Fibroblast of lung (primary cell): ENCODE data around the gene DLG2.

Source experiments
- EZH2 ChIP-seq: IDR thresholded peaks from 2 replicates; pipeline ENCODE4 v1.5.1; 2012; ENCODE audit warnings: low read length, control low read depth, mild to moderate bottlenecking; ENCODE audit errors: missing control alignments
- TF ChIP-seq, protein P1 (sequence below), 2 donors: IDR thresholded peaks in 1 of 2; conservative IDR thresholded peaks in 1 of 2; 1 replicate in 1 of 2; 2 replicates in 1 of 2; pipeline ENCODE4 v1.5.1; 2011 to 2012; ENCODE audit warnings: low read length in 2 of 2, control low read depth in 1 of 2, inconsistent platforms in 1 of 2, low read depth in 1 of 2, mild to moderate bottlenecking in 1 of 2

DNA sequence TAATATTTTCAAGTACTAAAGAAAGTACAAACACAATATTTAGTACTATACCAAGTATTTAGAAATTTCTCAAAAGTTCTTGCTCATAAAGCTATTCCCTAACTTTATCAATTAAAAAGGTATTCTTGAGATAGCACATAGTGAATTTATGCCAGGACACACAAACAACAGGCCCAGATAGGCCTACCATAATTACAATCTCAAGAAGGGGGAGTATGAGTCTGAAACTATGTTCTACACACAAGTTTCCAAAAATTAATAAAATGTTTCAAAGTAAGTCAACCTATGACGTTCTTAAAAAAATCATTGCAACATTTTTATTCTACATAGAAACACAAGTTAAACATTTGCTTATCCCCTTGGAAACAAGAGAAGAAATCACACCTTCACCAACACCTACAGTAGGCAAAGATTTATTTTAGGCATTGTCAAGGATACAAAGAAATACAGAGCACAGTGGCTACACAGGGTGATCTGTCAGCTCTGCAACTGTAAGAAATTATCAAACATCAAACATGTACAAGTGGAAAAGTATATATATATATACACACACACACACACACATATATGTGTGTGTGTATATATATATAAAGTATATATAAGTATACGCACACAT is 1497.1 kb downstream of the DLG2 start:
- TF ChIP-seq, protein P1, sequence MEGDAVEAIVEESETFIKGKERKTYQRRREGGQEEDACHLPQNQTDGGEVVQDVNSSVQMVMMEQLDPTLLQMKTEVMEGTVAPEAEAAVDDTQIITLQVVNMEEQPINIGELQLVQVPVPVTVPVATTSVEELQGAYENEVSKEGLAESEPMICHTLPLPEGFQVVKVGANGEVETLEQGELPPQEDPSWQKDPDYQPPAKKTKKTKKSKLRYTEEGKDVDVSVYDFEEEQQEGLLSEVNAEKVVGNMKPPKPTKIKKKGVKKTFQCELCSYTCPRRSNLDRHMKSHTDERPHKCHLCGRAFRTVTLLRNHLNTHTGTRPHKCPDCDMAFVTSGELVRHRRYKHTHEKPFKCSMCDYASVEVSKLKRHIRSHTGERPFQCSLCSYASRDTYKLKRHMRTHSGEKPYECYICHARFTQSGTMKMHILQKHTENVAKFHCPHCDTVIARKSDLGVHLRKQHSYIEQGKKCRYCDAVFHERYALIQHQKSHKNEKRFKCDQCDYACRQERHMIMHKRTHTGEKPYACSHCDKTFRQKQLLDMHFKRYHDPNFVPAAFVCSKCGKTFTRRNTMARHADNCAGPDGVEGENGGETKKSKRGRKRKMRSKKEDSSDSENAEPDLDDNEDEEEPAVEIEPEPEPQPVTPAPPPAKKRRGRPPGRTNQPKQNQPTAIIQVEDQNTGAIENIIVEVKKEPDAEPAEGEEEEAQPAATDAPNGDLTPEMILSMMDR (conservative IDR thresholded peaks at IDR 0.05 in 1 of 2, IDR thresholded peaks at IDR 0.05 in 1 of 2; ENCODE audit: low read depth in 1 of 2, low read length in 2 of 2) = no peak
- no peak for TF ChIP-seq EZH2
